Measurements from ENCODE around the gene PRKAG2. TPM values are rescaled to one million over a fixed set of nuclear protein-coding genes. Genes with fewer than 3 reads are reported as not detected.

The PRKAG2 gene
- total RNA-seq, 4 donors from 2014 or later: 38.8 to 94.4 (median 73.2) TPM

- DNase-seq: no peak
- Histone ChIP-seq H3K4me3 (no peak overlapping the region), H3K27me3 (no peaks in the 10 kb centered on the region), H3K36me3 (no peaks in the 10 kb centered on the region), H3K4me1 (peaks cover 0 to 5% (median 0%) of the 10 kb centered on the region in 4 donors), H3K27ac (no peak overlapping the region), H3K9me3 (no peaks in the 10 kb centered on the region)
- TF ChIP-seq CTCF (IDR thresholded peaks at IDR 0.05): no peak
- TF ChIP-seq POLR2A (IDR thresholded peaks at IDR 0.05): no peak
Observed at GRCh38 chr7:151721236-151721635, 155.7 kb downstream of the PRKAG2 start.

DNA sequence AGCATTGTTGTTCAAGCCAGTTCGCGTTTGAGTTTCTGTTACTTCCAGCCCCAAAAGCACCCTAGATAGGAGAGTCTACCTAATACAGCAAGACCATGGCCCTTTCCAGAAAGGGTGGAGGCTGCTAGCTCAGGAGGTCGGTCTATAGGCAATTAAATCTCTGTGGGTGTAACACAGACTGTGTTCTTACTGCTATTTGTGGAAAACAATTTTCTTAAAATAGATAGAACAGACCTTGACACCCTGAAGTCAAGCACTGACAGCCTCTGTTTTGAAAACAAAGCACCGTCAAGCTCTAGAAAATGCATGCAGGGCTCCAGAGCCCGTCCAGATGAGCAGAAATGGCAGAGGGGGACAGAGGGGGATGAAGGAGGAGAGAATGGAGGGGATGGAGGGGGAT, 156.6 kb downstream of the PRKAG2 start:
- TF ChIP-seq POLR2A (IDR thresholded peaks at IDR 0.05) (no peak), CTCF (IDR thresholded peaks at IDR 0.05) (no peak)

DNA sequence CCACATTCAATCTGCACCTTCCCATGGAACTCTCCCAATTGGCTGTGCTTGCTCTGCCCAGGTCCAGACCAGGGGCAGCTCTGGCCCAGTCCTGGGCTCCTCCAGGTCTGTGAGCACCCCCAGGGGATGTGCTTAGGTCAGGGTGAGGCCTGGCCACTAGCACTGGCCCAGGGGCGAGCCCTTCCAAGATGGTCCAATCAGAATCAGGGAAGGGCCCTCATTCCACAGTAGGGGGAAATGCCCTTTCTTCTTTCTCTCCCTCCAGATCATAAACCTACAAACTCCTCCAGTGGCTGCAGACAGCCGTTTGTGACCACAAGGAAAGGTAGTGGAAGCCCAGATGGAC, 157.0 kb downstream of the PRKAG2 start:
- Histone ChIP-seq H3K4me3 (no peak overlapping the region), H3K9me3 (no peaks in the 10 kb centered on the region), H3K27ac (no peak overlapping the region), H3K4me1 (peaks cover 0 to 13% (median 0%) of the 10 kb centered on the region in 4 donors), H3K36me3 (no peaks in the 10 kb centered on the region), H3K27me3 (no peaks in the 10 kb centered on the region)
- no peak for DNase-seq
- TF ChIP-seq CTCF (IDR thresholded peaks at IDR 0.05) (no peak), POLR2A (IDR thresholded peaks at IDR 0.05) (no peak)

More for the DNA sequence above, 156.6 kb downstream of the PRKAG2 start:
- no peak for DNase-seq
- H3K4me3 ChIP-seq: no peak overlapping the region
- H3K27ac ChIP-seq: no peak overlapping the region
- H3K4me1 ChIP-seq: peaks cover 0 to 13% (median 0%) of the 10 kb centered on the region in 4 donors
- no peaks in the 10 kb centered on the region for H3K36me3 ChIP-seq
- H3K27me3 ChIP-seq: no peaks in the 10 kb centered on the region
- no peaks in the 10 kb centered on the region for H3K9me3 ChIP-seq

DNA sequence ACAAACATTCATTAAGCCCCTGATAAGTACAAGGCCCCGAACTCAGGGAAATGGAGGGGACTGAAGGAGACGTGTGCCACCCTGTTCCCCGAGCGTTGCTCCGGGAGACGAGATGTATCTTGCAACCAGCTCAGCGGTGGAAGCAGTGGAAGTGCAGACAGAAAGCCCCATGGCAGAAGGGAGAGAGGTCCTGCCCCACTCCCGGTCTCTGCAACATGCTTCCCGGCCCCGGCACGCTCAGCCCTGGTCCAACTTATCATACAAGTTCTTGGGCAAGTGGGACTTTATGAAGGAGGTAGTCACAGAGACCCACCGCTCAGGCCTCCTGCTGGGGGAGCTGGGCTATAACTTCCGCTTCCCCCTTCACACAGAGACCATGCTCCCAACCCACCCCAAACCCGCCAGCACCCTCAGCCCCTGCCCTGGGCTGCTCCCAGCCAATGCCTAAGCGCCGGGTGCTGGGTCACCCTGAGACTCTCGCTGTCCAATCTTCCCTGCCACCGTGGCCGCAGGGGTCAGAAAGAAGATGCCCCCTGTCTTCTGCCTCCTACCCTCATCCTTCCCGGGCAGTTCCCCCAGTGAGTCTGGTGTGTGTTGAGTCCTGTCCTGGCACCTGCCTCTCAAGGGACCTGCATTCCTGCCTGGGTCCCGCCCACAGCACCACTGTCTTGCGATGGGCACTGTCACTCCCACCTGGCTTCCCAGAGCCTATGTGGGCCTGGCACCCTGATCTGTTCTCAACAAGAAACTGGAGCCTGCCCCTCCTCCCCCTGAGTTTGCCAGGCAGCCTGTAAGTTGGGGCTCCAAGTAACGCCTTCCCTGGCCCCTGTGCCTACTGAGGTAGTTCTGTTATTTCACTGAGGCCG, 157.7 kb downstream of the PRKAG2 start:
- Histone ChIP-seq H3K4me3 (no peak overlapping the region), H3K9me3 (no peaks in the 10 kb centered on the region), H3K4me1 (peaks cover 0 to 13% (median 0%) of the 10 kb centered on the region in 4 donors), H3K36me3 (no peaks in the 10 kb centered on the region), H3K27me3 (no peaks in the 10 kb centered on the region), H3K27ac (no peak overlapping the region)
- DNase-seq: no peak
- no peak for TF ChIP-seq CTCF (IDR thresholded peaks at IDR 0.05)
- TF ChIP-seq POLR2A (IDR thresholded peaks at IDR 0.05): no peak

- H3K27ac ChIP-seq: no peak overlapping the region
- H3K4me3 ChIP-seq: no peak overlapping the region
- no peaks in the 10 kb centered on the region for H3K27me3 ChIP-seq
- no peak for DNase-seq
- peaks cover 0 to 13% (median 0%) of the 10 kb centered on the region in 4 donors for H3K4me1 ChIP-seq
- no peaks in the 10 kb centered on the region for H3K36me3 ChIP-seq
- H3K9me3 ChIP-seq: no peaks in the 10 kb centered on the region
- TF ChIP-seq POLR2A (IDR thresholded peaks at IDR 0.05) (no peak), CTCF (IDR thresholded peaks at IDR 0.05) (no peak)
Observed at GRCh38 chr7:151717918-151718317, 159.0 kb downstream of the PRKAG2 start.

All from Peyer's patch (tissue), 4 donors.